ENCODE data around the gene NPW.

Gene NPW

GRCh38 chr16:1984347-1985225 is 35.0 kb upstream of the NPW start:
- DNase-seq (ENCODE audit: low read depth), result no peak

GRCh38 chr16:1985466-1986150 is 34.0 kb upstream of the NPW start:
- no peak for DNase-seq (ENCODE audit: low read depth)

- no peak for DNase-seq (ENCODE audit: low read depth)
Measured at GRCh38 chr16:1987198-1987597, 32.4 kb upstream of the NPW start.

GRCh38 chr16:1989209-1990100 is 30.1 kb upstream of the NPW start, which contains the start of gene SYNGR3:
Gene SYNGR3, plus strand, starts transcription at chr16:1989970. Its CDS starts 133 bp downstream, at chr16:1990103.
- DNase-seq (ENCODE audit: low read depth), result no peak

- DNase-seq (ENCODE audit: low read depth), result no peak
Measured at GRCh38 chr16:1990101-1990350, 29.6 kb upstream of the NPW start.

- DNase-seq (ENCODE audit: low read depth), result no peak
Measured at GRCh38 chr16:1990351-1991134, 29.0 kb upstream of the NPW start.

GRCh38 chr16:1991135-1991551 is 28.4 kb upstream of the NPW start:
- DNase-seq (ENCODE audit: low read depth), result no peak

- DNase-seq (ENCODE audit: low read depth), result no peak
Measured at GRCh38 chr16:1991588-1991947, 28.0 kb upstream of the NPW start.

GRCh38 chr16:1991948-1992703 is 27.5 kb upstream of the NPW start:
- DNase-seq (ENCODE audit: low read depth), result peak; percentile 95

GRCh38 chr16:1992704-1993317 is 26.8 kb upstream of the NPW start:
- DNase-seq (ENCODE audit: low read depth), result no peak

GRCh38 chr16:1993731-1994131 is 25.9 kb upstream of the NPW start:
- DNase-seq (ENCODE audit: low read depth), result no peak

- no peak for DNase-seq (ENCODE audit: low read depth)
Measured at GRCh38 chr16:1997494-1998359, 21.9 kb upstream of the NPW start.

GRCh38 chr16:1998360-1998835 is 21.2 kb upstream of the NPW start:
- DNase-seq (ENCODE audit: low read depth), result no peak

- DNase-seq (ENCODE audit: low read depth), result no peak
Measured at GRCh38 chr16:1998852-1999801, 20.5 kb upstream of the NPW start.

- DNase-seq (ENCODE audit: low read depth), result no peak
Measured at GRCh38 chr16:1999866-2000514, 19.6 kb upstream of the NPW start.

- no peak for DNase-seq (ENCODE audit: low read depth)
Measured at GRCh38 chr16:2001035-2001434, 18.6 kb upstream of the NPW start.

GRCh38 chr16:2001456-2002355 is 17.9 kb upstream of the NPW start:
- no peak for DNase-seq (ENCODE audit: low read depth)
